ENCODE measurements around the gene SLC11A2. TPM values are rescaled to one million over a fixed set of nuclear protein-coding genes. Genes with fewer than 3 reads are reported as not detected.

The SLC11A2 gene
- total and polyA plus RNA-seq, 2 experiments from 2014 or later = 19.4 to 48.9 TPM

- no peak for TF ChIP-seq STAT1 (IDR thresholded peaks at IDR 0.05; ENCODE audit: unreplicated experiment)
- no peak for TF ChIP-seq POLR2AphosphoS5 (IDR thresholded peaks at IDR 0.05; ENCODE audit: low read depth)
- no peak for TF ChIP-seq ZNF331 (CRISPR knock-in tag; IDR thresholded peaks at IDR 0.05; ENCODE audit: low read depth)
Measured at GRCh38 chr12:51019927-51020326, 6.3 kb downstream of the SLC11A2 start.

DNA sequence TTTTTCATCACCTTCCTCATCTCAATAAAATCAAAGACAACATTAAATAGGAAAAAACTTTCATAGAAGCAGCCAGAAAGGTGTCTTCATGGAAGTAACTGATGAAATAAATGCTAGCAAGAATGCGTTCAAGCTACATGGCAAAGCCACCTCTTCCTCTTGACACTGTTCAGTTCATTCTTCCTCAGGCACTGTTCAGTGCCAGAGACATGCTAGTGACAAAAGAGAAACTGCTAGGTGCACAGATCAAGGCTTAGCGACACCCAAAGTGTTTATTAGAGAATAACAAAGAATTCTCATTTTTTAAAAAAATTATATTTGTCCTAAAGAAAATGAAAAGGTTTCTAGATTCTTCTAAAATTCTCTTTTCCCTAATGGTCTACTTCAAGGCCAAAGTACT lies 7.2 kb downstream of the SLC11A2 start:
- no peaks in the 10 kb centered on the region for H3K27me3 Mint-ChIP-seq (ENCODE audit: insufficient read depth, low read depth, poor library complexity)
- TF ChIP-seq JUNB (IDR thresholded peaks at IDR 0.05; ENCODE audit: unreplicated experiment) (no peak), EZH2phosphoT487 (IDR thresholded peaks at IDR 0.05; ENCODE audit: unreplicated experiment) (no peak), CREB1 (CRISPR knock-in tag; IDR thresholded peaks at IDR 0.05; ENCODE audit: low read depth) (no peak), POLR2AphosphoS5 (IDR thresholded peaks at IDR 0.05; ENCODE audit: low read depth) (no peak), NANOG (IDR thresholded peaks at IDR 0.05; ENCODE audit: borderline replicate concordance) (no peak), ZNF331 (CRISPR knock-in tag; IDR thresholded peaks at IDR 0.05; ENCODE audit: low read depth) (no peak)
- TF ChIP-seq, protein P1, sequence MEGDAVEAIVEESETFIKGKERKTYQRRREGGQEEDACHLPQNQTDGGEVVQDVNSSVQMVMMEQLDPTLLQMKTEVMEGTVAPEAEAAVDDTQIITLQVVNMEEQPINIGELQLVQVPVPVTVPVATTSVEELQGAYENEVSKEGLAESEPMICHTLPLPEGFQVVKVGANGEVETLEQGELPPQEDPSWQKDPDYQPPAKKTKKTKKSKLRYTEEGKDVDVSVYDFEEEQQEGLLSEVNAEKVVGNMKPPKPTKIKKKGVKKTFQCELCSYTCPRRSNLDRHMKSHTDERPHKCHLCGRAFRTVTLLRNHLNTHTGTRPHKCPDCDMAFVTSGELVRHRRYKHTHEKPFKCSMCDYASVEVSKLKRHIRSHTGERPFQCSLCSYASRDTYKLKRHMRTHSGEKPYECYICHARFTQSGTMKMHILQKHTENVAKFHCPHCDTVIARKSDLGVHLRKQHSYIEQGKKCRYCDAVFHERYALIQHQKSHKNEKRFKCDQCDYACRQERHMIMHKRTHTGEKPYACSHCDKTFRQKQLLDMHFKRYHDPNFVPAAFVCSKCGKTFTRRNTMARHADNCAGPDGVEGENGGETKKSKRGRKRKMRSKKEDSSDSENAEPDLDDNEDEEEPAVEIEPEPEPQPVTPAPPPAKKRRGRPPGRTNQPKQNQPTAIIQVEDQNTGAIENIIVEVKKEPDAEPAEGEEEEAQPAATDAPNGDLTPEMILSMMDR (conservative IDR thresholded peaks at IDR 0.05; ENCODE audit: low read depth in 2 of 2) = no peak
- TF ChIP-seq, protein P2, sequence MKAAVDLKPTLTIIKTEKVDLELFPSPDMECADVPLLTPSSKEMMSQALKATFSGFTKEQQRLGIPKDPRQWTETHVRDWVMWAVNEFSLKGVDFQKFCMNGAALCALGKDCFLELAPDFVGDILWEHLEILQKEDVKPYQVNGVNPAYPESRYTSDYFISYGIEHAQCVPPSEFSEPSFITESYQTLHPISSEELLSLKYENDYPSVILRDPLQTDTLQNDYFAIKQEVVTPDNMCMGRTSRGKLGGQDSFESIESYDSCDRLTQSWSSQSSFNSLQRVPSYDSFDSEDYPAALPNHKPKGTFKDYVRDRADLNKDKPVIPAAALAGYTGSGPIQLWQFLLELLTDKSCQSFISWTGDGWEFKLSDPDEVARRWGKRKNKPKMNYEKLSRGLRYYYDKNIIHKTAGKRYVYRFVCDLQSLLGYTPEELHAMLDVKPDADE (IDR thresholded peaks at IDR 0.05) = no peak
- H3K4me1 Mint-ChIP-seq = peaks cover 2% of the 10 kb centered on the region; the same call in 1 of the 3 replicates
- peaks cover 3% of the 10 kb centered on the region; the same call in 1 of the 2 replicates for H4K20me1 ChIP-seq (replicated peaks; ENCODE audit: insufficient read depth)
- no peaks in the 10 kb centered on the region for H3F3A ChIP-seq (replicated peaks; ENCODE audit: low read depth)
- H3K27ac ChIP-seq (ENCODE audit: low read depth) = no peak overlapping the region
- no peak overlapping the region for H3K4me2 ChIP-seq
- ATAC-seq (no peak), DNase-seq (ENCODE audit: low spot score) (no peak)
- no peaks in the 10 kb centered on the region for H3K9me2 ChIP-seq (ENCODE audit: insufficient read depth)
- peaks cover 98% of the 10 kb centered on the region for H3K79me2 ChIP-seq (replicated peaks; ENCODE audit: insufficient read depth)
- H3K27ac Mint-ChIP-seq = no peak overlapping the region
- no peaks in the 10 kb centered on the region for H3K27me3 ChIP-seq (ENCODE audit: insufficient read depth)
- no peaks in the 10 kb centered on the region for H3K9me3 Mint-ChIP-seq
- no peak overlapping the region for H3K4me3 ChIP-seq
- H3K36me3 ChIP-seq (ENCODE audit: insufficient read depth) = no peaks in the 10 kb centered on the region
- no peak overlapping the region for H3K4me3 Mint-ChIP-seq
- H3K4me1 ChIP-seq (ENCODE audit: insufficient read depth) = no peaks in the 10 kb centered on the region; the same call in 1 of the 2 replicates
- H3K36me3 Mint-ChIP-seq (ENCODE audit: low read depth) = no peaks in the 10 kb centered on the region
- H2AFZ ChIP-seq = no peak overlapping the region

More at GRCh38 chr12:51019927-51020326, 6.3 kb downstream of the SLC11A2 start:
- Histone ChIP-seq H3K4me1 (ENCODE audit: insufficient read depth) (peaks cover 10% of the 10 kb centered on the region; the same call in 1 of the 2 replicates), H3K79me2 (replicated peaks; ENCODE audit: insufficient read depth) (peaks cover 100% of the 10 kb centered on the region), H3K4me3 (no peak overlapping the region), H3F3A (replicated peaks; ENCODE audit: low read depth) (no peaks in the 10 kb centered on the region), H2AFZ (no peak overlapping the region), H3K9me2 (ENCODE audit: insufficient read depth) (no peaks in the 10 kb centered on the region), H3K4me2 (no peak overlapping the region), H3K27me3 (ENCODE audit: insufficient read depth) (no peaks in the 10 kb centered on the region), H4K20me1 (replicated peaks; ENCODE audit: insufficient read depth) (peaks cover 3% of the 10 kb centered on the region; the same call in 1 of the 2 replicates), H3K27ac (ENCODE audit: low read depth) (no peak overlapping the region), H3K36me3 (ENCODE audit: insufficient read depth) (no peaks in the 10 kb centered on the region)
- H3K27ac Mint-ChIP-seq = no peak overlapping the region
- H3K9me3 Mint-ChIP-seq = no peaks in the 10 kb centered on the region
- H3K4me1 Mint-ChIP-seq = peaks cover 12% of the 10 kb centered on the region
- ATAC-seq = no peak
- H3K4me3 Mint-ChIP-seq = no peak overlapping the region
- H3K36me3 Mint-ChIP-seq (ENCODE audit: low read depth) = no peaks in the 10 kb centered on the region
- DNase-seq (ENCODE audit: low spot score) = no peak
- H3K27me3 Mint-ChIP-seq (ENCODE audit: insufficient read depth, low read depth, poor library complexity) = peaks cover 2% of the 10 kb centered on the region

Measured in GM23338 (cell line).